NCI-H1092 (cell line): ENCODE results near the gene RCBTB2.
"Not testable (repeated sequence)": the region's sequence is repeated elsewhere in the genome, so short reads cannot be mapped to it uniquely, and the experiment has no call there.

ENCODE experiments used
- DNase-seq: peaks from one replicate; lab custom pipeline; 2025; lab: John Stamatoyannopoulos, UW

RCBTB2 gene

DNA sequence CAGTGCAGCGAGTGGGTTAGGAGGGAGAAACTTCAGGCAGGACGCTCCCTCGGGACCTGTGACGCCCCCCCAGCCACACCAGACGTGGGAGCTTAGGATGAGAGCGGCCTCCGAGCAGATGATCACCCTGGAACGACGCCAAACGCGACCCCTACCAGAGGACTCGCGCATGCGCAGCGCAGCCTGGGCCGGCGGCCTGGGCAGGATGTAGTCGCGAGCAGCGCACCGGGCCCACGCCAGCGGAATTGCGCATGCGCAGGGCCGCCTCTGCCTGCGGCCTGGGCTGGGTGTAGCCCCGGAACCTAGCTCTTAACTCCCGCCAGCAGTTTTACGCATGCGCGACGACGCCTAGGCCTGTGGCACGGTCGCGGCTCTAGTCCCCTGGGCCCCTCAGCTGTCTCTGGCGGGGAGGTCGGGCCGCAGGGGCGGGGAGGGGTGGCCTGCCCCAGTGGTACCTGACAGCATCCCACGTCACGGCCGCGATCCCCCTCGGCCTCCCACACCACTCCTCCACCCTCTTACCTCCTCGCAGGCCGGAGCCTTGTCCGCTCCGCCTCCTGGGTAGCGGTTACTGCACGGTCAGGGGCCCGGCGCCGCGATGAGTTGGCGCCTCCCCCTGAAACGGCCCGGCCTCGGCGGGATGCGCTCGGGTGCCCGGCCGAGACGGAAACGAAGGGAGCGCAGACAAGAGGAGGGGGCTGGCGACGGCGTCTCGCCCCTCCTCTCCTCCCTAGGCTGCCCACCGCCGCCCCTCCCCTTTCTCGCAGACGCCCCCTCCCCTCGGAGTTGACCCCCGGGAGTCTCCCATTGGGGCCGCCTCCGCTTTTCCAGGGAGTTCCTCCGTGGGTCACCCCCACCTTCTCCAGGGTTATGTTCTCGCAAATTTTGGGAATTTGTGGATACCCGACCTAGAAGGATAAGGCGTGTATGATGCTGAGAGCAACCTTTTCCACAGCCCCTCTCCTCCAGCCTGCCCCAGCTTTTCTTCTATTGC is at the start of gene RCBTB2:
RCBTB2 (minus strand) TSS at position 575 of the 994 bp plus-strand sequence. CDS start 11,141 bp downstream, outside the sequence.
- peak; percentile 96 for DNase-seq

DNA sequence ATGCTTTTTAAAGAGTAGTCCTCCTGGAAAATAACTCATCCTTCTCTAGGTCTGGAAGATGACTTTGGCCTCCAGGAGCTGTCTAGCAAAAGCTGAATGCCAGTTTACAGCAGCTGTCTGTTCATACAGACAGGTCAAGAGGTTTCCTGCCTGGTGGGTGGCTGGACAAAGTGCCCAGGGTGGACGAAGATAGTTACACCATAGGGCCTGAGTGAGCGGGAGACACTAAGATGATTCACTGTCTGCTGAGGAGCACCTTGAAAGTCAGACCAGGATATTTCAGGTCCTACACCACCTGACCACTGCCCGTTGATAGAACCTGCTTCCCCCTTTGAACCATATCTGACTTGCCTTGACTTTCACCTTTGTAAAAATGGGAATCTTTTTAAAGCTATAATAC is 49.2 kb upstream of the RCBTB2 start:
- no peak for DNase-seq

DNA sequence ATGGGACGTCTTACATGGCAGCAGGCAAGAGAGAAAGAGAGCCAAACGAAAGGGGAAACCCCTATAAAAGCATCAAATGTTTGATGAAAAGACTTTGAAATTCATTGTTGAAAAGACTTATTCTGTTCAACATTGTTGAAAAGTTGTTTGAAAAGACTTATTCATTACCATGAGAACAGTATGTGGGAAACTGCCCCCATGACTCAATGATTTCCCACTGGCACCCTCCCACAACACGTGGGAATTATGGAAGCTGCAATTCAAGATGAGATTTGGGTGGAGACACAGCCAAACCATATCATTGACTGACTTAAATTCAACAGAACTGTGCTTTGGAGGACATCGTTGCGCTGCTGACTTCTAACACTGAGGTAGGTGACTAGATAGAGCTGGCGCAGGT is 48.0 kb upstream of the RCBTB2 start:
- DNase-seq, result no peak

DNA sequence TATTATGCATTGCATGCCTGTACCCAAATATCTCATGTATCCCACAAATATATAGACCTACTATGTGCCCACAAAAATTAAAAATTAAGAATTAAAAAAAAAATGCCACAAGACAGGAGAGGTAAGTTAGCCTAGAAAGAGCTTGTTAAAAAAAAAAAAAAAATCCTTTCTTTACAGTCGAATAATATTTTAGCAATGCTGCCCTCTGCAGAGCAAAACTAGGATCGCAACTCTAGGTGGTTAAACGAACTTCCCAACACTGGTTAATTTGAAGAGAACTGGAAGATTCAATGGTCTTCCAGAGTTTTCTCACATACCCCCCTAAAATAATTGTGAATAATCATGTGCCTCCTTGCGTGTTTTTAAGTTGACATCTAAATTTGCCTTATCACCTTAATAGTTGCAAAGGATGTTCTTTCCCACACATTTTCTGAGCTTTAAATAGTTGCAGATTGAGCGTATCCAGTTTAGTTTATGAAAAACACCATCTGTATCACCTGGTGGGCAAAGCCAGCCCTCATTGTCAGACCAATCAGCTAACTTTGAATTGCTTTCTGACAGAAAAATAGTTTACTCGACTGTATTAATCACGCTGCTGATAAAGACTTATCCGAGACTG is 47.4 kb upstream of the RCBTB2 start:
- DNase-seq, result peak; percentile 36

DNA sequence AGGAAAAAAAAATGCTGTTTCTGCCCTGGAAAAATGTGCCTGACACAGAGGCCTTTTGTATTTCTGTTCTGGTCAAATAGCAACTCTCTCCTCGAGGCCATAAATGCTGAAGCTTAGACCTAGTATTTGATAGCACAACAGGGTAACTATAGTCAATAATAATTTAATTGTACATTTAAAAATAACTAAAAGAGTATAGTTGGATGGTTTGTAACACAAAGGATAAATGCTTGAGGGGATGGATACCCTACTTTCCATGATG is 47.0 kb upstream of the RCBTB2 start:
- DNase-seq, result not testable (repeated sequence)

DNA sequence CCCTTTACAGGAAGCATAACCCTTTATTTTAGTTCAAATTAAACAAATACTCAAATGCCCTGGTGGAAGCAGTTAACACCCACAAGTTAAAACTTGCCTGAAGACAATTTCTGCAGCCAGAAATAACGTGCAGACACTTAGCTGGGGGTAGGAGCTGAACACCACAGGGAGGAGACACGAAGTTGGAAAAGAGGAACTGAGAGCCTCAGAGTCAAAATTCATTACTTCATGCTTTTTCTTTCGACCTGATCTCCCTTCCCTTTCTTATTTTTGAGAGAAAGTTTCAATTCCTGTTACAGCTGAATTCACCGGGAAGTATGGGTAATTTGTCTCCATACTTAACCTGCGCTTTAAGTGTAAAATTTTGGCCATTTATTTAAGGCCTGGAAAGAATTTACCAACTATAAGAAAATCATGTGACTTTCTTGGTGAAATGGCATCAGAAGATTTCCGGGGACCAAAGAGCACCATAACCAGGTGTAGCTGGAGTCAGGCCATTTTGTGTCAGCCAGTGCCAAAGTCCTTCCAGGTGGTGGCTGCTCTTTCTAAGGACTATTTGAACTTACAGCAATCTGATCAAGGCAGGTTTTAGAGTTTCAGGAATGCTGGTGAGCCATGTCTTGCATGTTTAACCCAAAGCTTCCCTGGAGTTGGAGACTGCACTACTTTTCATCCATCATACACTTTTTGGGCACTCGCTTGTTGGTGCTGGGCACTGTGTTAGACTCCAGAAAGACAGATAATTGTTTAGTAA is 46.5 kb upstream of the RCBTB2 start:
- DNase-seq, result no peak

DNA sequence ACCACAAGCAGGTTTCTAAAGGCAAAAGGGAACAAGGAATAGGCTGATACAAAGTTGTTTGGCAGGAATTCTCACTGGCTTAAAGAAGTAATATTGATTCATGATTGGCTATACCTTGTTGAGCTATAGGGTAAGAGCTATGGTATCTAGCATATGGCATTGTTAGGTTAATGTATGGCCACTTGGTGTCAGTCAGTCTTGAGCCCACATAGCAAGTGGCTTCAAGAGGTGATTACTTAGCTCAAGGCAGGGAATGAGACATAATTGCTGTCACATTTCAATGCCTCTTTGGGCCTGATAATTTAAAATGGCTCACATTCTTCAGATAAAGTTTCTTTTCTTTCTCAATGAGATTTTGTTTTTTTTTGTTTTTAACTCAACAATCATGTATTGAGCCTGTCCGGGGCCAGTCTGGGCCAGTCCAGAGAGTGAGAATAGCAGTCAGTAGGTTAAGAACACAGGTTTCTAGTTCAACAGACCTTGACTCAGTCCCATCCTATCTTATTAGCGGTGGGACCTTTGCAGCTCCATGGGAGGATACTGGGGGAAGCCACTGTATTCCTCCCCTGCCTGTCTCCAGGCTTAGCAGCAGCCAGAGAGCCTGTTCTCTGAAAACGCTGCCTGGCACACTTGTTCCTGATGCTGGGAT is 45.8 kb upstream of the RCBTB2 start:
- no peak for DNase-seq

DNA sequence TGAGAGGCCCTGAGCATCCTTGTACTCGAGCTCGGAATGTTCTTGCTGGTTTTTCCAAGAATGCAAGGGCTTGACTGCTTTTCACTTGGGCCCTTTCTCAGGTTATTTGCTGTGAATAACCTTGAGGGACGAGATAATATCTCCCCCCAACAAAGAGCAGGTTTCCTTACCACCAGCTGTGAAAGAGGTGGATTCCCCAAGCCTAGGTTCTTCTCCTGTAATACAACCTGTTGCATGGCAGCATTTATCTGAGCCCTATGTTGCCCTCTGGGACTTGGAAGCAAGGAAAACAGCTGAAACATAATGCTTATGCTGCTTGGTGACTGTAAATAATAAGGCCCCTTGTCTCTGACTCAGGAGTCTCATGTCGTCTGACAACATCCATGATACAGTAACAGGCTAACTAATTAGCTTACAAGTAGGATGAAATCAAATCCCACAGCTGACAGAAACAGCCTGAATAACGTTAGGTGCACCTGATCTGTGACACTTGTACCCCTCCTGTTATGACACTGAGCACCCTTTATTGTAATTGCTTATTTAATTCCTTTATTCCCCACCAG is 43.6 kb upstream of the RCBTB2 start:
- no peak for DNase-seq

DNA sequence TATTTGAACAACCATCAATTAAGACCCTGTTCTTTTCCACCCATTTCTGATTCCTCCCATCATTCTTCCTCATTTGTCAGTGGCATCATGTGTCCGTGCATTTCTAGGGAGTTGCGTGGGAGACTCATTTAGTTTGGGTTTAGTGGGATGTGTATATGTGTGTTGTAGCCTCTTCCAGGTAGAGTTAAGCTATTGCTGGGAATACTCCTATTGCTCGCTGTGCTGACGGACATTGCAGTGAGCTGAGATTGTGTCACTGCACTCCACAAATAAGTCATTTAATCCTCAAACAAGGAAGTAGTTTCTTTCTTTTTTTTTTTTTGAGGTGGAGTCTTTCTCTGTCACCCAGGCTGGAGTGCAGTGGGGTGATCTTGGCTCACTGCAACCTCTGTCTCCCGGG is 42.2 kb upstream of the RCBTB2 start:
- no peak for DNase-seq

DNA sequence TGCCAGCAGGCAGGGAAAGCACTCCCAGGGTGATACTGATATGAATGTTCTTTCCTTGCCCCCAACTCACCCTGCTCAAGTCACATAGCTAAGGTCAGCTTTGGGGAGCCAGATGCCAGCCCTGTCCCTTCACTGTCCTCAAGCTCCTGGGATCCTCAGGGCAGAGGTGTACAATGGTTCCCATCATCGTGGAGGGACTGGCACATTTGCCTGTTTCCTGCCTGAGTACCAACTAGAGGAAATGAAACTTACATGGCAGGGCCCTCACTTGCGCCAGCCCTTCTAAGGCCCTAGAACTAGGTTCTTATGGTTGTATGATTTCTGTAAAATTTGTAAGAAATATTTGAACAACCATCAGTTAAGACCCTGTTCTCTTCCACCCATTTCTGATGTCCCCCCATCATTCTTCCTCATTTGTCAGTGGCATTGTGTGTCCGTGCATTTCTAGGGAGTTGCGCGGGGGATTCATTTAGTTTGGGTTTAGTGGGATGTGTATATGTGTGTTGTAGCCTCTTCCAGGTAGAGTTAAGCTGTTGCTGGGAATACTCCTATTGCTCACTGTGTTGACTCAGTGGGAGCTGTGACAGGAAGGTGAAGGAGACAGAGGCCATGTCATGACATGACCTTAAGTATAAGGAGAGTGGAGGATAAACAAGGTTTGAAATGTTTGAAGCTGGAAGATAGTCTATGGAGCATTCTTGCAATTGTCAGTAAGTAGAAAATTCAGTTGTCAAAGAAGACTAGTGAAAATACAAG is 41.3 kb upstream of the RCBTB2 start:
- DNase-seq, result no peak

DNA sequence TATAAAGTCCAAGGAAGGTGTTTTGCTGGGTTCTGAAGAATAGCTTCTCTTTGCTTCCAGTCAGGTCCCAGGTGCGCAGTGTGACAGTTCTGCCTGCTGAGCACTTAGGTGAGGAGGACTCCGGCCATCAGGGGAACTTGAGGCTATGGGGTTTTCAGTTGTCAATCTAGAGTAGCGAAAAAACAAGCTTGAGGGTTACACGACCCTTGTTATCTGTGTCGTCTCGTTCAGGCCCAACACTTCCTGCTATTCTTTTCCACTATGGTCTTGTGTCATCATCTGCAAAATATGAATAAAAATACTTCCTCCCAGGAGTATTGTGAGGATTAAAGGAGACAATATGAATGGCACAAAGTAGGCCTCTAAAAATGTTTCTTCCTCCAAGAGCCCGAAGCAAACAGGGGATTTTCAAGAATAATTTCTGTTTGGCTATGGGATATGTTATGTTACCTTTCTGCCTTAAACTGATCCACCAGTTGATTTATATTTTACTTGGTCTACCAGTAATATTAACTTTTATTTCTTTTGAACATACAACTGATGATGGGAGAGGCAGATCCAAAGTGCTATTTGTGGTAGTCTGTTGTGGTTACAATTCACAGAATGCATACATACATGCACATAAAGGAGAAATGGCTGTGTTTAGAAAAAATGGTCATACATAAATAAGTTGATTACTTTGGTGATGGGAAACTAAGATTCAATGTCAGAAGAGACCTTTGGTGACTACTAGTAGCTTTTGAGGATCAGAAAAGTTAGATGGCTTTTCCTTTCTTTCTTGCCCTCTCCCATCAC is 40.5 kb upstream of the RCBTB2 start:
- DNase-seq, result no peak

DNA sequence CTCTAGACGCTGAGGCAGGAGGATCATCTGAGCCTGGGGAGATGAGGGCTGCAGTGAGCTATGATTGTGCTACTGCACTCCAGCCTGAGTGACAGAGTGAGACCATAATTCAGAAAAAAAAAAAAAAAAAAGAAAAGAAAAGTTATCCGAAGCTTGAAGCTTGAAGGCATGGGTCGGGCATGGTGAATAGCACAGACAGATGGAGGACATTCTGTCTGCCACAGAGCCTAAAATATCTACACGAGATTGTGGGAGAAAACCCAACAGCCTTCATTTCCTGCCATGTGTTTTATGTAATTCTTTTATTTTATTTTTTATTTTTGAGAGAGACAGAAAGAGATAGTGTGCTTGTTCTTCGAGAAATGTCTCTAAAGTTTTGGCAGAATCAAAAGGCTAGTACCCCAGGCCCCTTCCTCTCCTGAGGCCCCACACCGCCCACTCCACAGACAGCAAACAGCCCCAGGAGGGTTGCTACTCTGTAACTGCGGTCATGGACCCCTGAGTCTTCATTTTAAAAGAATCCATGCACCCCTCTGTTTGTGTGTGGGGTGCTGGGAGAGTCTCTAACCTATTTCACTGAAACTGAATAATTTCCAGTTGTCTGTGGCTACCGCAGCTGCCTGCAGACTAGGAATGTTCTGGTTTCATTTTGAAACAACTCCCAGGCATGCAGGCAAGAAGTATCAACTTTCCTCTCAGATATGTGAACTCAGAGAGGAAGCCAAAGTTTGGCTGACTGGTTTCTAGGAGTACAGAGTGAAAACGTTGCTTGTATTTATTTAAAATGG is 38.4 kb upstream of the RCBTB2 start:
- no peak for DNase-seq

DNA sequence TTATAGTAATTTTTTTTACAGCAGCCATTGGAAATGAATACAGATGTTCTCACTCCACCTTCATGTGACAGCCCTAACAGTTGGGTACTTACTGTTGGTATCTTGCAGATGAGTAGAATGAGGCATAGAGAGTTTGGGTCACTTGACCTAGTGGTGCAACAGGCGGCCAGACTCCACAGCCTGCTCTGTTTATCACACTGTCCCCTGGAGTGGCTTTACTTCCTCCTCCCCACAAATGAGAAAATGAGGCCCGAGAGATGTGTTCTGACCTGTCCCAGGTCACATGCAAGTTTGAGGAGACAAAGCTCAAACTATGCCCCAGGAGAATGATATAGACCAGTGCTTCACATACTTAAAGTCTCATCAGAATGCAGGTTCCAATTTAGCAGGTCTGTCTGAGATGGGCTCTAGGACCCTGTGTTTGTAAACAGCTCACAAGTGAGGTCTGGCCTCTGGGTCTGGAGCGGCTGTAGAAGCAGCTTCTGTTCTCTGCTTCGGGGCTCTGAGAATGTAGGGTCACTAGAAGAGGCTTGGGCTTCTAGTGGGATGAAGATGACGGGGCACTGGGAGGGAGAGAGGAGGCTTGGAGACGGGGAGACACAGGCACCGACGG is 37.4 kb upstream of the RCBTB2 start:
- DNase-seq, result no peak

DNA sequence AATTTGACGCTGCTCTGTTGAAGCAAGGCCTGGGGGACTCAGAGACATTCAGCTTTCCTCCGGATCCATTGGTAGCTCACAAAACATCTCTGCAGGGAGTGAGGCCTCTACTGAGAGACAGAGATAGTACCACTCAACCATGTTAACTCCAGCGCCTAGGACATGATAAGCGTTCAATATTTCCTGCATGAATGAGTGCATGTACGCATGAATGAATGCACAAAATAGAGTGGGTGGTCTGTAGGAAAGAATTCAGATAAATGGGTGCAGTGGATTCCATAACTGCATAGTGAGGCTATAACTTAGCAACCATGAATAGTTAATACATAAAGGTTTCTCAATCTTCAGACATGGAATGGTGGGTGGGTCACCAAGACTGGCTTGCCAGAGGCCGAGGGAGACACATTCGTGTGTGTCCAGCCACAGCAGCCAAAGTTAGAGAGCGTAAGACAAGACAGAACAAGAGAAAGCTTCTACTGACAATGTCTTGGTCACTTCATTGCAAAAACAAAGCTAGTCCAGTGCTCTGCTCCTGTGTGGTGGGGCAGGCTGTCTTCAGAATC is 36.3 kb upstream of the RCBTB2 start:
- DNase-seq, result no peak

DNA sequence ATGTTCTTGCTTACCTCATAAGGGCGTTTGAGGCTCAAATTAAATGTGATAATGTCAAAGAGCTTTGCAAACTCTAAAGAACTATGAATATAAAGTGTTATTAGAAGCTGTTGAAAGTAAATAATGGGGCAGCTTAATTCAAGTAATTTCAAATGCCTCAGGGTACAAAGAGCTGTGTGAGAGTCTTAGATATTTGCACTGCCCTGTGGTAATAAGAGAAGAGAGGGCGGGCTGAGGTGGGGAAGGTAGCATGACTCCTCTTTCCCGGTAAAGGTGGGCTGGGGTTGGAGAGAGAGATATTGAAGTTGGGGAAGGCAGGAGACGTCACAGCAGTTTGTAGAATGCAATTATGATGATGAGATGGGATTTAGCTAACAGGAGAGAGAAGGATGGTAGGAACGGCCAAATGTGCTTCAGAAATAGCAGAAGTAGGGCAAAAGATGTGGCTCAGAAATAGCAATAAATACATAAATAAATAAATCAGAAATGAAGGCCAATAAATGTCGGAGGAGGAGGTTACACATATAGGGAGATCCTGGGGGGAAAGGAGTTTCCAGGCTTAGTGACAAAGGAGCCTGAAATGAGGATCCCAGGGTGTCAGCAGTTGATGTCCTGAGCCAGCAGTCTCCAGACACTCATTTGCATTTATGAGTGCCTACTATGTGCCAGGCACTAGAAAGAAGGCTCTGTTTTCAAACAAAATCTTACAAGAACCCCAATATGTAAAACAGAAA is 35.7 kb upstream of the RCBTB2 start:
- DNase-seq, result no peak

DNA sequence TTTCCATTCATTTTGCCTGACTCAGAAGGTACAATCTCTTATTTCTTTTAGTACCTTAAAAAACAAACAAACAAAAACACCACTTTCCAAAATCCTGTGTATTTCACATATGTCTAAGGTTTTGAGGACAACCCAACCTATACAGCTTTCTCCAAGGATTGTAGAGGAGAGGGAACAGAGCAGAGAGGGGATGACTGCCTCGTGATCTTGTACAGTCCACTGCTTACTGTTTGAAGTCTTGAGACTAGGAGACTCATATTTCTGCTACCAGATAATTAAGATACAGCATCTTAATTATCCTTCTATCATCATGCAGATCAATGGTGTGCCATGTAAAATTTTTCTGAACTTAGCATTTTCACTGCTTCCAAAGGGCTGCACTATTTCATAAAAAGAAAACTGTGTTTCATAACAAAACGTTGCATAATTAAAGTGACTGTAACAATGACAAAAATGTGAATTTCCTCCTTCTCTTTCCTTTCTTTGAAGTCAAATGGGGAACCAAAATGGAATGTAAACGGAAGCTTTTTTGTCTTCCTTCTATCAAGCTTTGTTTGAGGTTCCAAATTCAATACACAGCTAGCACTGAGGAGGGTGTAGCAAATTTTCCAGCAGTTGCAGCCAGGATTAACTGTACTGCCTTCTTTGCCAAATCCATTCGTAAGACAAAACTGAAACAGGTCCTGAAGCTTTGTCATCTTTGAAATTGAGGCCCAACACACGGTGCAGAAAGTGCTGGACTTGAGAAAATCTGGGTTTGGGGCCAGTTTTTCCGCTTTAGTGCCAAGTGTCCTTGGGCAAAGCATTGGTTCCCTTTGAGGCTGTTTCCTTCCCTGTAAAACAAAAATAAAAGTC is 34.9 kb upstream of the RCBTB2 start:
- no peak for DNase-seq

DNA sequence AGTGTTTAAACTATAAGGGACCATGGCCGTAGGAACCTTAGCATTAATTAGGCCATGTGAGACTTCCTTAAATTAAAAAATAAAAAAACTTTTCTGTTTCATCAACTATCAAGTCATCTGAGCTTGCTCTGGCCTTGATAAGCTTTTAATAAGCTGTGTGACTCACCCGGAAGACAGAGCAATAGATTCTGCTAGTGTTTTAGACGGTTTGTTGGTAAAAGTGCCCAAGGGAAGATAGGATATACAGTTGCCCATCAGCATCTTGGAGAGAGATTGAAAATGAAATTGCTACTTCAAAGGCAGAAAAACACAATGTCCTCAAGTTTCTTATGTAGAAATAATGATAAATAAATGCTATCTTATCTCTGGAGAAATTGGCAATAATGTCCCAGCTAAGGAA is 31.2 kb upstream of the RCBTB2 start:
- no peak for DNase-seq
